Measurements from ENCODE around the gene CCDC47.

CCDC47 gene

DNA sequence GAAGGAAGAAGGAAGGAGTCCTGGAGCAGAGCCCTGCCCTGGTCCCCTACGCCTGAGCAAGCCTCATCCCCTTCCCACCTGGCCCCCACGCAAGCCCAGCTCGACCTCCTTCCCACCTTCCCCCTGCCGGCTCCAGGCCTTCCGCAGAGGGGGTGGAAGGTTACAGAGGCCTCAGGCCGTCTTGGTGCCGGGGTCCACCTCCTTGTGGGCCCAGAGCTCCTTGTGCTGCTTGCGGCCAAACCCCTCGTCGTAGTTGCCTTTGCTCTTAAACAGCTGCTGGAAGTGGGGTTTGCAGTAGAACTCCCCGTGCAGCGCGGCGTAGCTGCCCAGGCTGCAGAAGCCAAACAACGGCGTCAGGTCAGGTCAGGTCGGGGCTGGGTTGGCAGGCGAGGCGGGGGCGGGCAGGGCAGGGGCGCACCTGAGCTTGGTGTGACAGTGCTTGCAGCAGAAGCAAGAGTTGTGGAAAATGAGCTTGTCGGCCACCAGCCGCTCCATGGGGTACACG, 75.0 kb downstream of the CCDC47 start:
- peak; percentile 58 for DNase-seq (ENCODE audit: low spot score)

GRCh38 chr17:63697341-63698286, 75.8 kb downstream of the CCDC47 start:
- DNase-seq (ENCODE audit: low spot score), result peak; percentile 57

- peak; percentile 65 for DNase-seq (ENCODE audit: low spot score)
These were observed 76.9 kb downstream of the CCDC47 start for GRCh38 chr17:63696381-63696961.

GRCh38 chr17:63695889-63696288, 77.5 kb downstream of the CCDC47 start:
- DNase-seq (ENCODE audit: low spot score), result peak; percentile 43
